Hippocampal formation (tissue), 2 donors: ENCODE measurements around the gene COPS2.

ENCODE experiments used
- DNase-seq, 2 donors: peaks; one replicate each; lab custom pipeline; 2025; lab: John Stamatoyannopoulos, UW

COPS2 gene

GRCh38 chr15:49155834-49156627 lies 632 bp upstream of the COPS2 start:
- DNase-seq, result peak in 1 of 2 donors; percentile 44

DNA sequence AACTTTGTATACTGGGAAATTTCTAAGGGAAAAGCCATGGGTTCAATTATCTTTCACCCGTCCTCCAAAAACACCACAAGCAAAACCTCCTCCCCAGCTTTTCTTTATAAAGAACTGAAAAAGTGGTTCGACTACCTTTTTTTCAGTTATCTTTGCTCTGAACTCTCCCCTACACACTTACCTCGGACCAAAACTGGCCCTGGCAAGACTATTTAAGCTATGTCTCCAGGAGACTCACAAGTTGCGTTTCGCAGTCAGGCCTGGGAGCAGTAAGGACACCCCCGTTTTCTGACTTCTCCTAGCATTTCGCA lies 645 bp downstream of the COPS2 start:
- no peak for DNase-seq

DNA sequence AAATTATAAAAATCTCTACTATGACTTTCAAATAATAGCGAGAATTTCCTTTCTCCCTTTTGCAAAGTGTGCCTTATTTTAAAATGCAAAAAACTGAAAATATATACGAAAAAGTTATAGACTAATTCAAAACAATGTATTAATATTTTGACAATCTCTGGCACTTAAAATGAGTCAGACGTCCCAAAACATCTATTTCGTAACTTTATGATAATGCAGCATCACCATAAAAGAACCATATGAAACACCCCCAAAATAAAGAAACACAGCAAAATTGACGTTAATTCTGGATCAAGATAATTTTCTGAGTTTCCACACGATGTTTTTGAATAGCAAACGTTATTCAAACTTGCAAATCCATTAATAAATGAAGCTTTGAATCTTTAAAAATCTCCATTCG lies 1.0 kb downstream of the COPS2 start:
- no peak for DNase-seq

GRCh38 chr15:49152552-49153312 lies 2.7 kb downstream of the COPS2 start:
- DNase-seq, result no peak

- no peak for DNase-seq
Measured at GRCh38 chr15:49151831-49152230, 3.6 kb downstream of the COPS2 start.

DNA sequence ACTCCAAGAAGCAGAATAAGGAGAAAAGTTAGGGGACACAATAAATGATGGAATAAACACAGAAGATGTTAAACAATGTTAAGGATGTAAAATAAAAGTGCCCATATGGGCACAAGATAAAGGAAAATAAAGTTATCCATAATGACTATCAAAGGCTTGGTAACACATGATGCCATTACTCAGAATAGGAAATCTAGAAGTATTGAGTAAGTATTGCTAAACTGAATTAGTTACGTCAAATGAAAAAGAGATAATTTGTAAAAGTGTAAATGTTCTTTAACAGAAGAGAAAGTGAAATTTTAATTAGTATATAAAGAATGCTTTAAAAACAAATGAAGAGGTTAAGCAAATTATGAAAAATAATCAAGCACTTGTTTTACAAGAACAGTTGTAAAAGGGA lies 6.7 kb downstream of the COPS2 start:
- no peak for DNase-seq

- DNase-seq, result no peak
Measured at GRCh38 chr15:49148298-49148697, 7.1 kb downstream of the COPS2 start.

DNA sequence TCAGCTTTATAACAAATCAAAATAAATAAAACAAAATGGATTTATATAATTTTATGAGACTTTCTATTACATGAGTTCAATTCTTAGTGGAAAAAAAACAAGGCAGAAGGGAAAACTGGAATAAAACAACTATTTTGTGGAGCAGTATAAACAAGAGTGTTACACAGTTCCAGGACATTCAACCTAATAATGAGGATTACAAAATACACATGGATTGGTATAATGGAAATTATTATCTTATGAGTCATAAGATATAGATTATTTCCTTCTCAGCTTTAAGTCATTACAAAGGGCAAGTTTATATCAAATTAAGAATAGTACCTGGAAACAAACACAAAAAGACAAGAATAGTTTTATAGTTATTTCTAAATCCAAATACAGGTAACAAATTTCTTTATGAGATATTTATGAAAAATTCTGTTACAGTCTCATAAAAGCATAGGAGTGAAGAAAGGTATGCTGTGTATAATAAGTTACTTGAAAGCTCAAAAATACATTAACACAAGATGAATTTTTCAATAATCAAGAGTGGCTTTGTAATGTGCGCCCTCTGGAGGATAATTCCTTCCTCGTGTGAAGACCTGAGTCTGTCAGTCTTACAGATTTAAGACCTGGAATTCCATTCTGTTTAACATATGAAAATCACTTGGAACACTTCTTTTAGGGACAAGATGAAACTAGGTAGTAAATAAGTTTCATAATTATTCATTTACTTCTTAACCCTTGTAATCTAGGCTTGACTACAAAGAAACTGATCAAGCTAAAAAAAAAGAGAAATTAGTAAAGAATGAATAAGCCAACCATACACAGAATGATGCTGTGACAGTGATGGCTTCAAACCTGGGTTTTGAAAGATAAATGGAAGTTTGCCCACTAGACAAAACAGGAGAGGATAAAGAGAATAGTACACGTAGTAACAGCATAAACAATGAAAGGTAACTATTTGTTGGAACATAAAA lies 9.5 kb downstream of the COPS2 start:
- peak; percentile 6 to 58 for DNase-seq

GRCh38 chr15:49137861-49138260 lies 17.5 kb downstream of the COPS2 start:
- DNase-seq, result no peak

DNA sequence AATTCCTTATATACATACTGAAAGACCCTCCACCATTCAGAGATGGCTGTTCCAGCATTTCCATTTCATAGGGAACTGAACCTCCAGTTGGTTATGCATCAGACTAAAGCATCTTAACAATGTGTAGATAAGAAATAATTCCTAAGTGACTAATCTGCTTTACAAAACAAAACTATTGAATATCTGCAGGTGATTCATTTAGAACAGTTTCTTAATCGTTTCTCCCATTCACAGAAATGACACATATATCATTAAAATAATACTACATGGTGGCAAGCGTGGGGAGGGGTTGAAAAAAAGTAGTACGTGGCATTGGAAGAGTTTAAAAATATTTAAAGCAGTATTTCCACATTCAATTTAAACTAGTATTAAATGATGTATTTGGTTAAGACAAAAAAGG lies 19.5 kb downstream of the COPS2 start:
- DNase-seq, result no peak

- no peak for DNase-seq
Measured at GRCh38 chr15:49135342-49135857, 20.0 kb downstream of the COPS2 start.

DNA sequence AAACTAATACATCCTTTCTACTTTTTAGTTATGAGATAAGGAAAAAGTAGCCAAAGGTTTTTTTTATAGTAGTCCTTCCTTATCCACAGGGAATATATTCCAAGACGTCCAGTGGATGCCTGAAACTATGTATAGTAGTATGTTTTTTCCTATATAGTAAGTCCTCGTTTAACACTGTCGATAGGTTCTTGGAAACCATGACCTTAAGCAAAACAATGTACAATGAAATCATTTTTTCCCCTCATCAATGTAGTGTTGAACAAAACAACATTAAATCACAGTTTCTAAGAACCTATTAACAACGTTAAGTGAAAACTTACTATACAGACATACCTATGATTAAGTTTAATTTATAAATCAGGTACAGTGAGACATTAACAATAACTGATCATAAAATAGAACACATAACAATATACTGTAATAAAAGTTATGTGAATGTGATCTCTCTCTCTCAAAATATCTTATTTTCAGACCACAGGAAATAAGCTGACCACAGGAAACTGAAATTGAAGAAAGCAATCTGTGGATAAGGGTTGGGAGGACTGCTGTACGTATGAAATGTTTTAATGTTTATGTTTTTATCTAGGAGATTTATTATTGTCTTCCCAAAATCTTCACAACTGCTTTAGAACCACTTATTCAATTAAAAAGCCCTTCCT lies 20.6 kb downstream of the COPS2 start:
- no peak for DNase-seq

DNA sequence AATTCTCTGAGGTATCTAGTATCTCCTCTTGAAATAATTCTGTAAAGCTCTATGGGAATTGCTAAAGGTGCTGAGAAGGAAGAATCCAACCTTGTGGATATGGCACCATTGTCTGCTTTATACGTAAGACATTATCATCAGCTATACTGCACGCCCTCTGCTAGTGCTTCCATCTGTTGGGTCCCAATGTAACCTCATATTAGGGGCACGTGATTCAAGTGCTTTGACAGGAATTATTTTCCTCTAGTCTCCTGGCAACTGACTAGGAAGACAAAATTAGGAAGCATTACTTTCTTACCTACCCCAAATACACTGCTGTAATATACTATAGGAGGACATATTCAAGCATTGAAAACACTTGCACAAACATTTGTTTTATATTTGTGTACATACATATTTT lies 24.0 kb downstream of the COPS2 start:
- no peak for DNase-seq

GRCh38 chr15:49124371-49124770 lies 31.0 kb downstream of the COPS2 start:
- no peak for DNase-seq

GRCh38 chr15:49122541-49123062 lies 32.8 kb downstream of the COPS2 start:
- DNase-seq, result no peak

DNA sequence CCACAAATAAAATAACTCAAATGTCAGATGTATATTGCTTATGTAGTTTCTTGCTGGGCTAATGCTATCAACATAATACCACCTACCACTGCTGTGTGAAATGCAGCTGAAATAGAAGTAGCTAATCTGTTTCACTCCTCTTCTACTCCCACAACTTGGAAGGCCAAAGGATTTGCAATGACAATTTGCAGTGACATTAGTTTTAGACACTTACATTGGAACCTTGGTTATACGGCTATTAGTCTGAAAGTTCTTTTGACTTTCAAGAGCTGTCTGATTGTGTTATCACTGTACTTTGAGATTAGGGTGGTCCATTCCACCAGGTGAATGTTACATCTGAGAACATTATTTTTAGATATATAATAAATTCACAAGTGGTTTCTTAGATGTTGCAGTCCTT lies 33.5 kb downstream of the COPS2 start:
- DNase-seq, result no peak

DNA sequence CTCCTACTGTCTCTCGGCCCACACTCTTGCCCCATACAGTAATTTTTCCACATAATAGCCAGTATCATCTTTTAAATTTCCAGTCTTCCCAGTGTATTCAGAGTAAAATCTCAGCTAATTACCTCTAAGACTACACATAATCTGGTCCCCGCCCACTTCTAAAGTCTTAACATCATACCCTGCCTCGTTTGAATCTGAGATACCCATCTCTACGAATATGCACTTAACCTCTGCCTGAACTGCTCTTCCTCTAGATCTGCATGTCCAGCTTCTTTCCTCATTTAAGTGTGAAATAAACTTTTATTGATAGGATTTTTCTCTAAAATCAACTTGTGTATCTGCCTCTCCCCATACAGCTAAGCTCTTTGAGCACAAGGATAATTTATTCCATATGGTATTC lies 34.6 kb downstream of the COPS2 start:
- DNase-seq, result no peak

GRCh38 chr15:49116108-49116857 lies 39.1 kb downstream of the COPS2 start:
- no peak for DNase-seq

DNA sequence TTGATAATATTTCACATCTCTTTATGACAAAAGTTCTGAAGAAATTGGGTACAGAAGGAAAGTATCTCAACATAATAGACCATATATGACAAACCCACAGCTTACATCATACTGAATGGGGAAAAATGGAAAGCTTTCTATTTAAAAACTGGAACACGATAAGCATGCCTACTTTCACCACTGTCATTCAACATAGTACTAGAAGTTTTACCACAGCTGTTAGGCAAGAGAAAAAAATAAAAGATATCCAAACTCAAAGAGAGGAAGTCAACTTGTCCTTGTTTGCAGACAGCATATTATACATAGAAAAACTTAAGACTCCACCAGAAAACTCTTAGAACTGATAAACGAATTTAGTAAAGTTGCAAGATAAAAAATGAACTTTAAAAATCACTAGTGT lies 40.3 kb downstream of the COPS2 start:
- no peak for DNase-seq

DNA sequence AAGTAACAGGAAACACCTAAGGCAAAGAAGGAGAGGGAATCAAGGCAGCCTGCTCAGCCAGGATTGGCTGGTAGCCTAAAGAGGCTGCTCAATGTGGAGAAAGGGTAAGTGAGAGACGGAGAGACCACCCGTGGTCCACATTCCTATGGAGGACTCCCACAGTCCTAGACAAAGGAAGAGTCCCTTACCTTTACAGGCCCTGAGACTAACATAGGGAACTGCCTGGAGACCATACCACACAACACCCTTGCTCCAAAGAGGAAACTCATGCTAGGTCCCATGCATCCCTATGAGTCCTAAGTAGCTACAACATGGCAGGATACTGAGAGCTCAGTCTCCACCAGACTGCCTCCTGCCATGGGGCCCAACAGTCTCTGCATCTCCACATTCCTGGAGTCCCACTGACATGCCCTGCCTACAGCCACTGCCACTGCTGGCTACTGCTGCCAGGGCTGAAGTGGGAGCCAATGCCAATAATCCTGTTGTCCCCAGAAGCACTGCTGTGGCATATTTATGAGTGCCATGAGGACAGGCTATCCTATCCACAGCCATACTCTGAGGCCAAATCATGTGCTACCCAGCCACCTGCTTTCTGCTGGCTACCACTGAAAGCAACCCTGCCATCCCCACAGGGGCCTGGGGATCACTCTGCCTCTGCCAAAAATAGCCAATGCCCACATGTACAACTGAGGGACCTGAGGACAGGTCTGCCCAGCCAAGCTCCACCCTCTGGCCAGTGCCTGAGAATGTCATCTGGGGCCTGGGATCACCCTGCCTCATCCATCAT lies 45.0 kb downstream of the COPS2 start:
- DNase-seq, result no peak
